NCI-H2196 (cell line): ENCODE data around the gene FOXRED2.
"Not testable (repeated sequence)": the region's sequence is repeated elsewhere in the genome, so short reads cannot be mapped to it uniquely, and the experiment has no call there.

Source experiments
- DNase-seq: peaks from one replicate; lab custom pipeline; 2025; ENCODE audit not compliant: unreplicated experiment; lab: John Stamatoyannopoulos, UW

FOXRED2 gene

GRCh38 chr22:36452250-36452977 is 54.4 kb downstream of the FOXRED2 start:
- no peak for DNase-seq

GRCh38 chr22:36450923-36451322 is 55.9 kb downstream of the FOXRED2 start:
- not testable (repeated sequence) for DNase-seq

GRCh38 chr22:36449596-36450175 is 57.2 kb downstream of the FOXRED2 start:
- no peak for DNase-seq

GRCh38 chr22:36447632-36448031 is 59.2 kb downstream of the FOXRED2 start:
- DNase-seq: no peak

GRCh38 chr22:36445158-36445668 is 61.6 kb downstream of the FOXRED2 start:
- no peak for DNase-seq

- DNase-seq: no peak
Measured at GRCh38 chr22:36443198-36443770, 63.6 kb downstream of the FOXRED2 start.

GRCh38 chr22:36442506-36443197 is 64.2 kb downstream of the FOXRED2 start:
- DNase-seq: no peak

GRCh38 chr22:36440429-36441002 is 66.3 kb downstream of the FOXRED2 start:
- no peak for DNase-seq

GRCh38 chr22:36439481-36440271 is 67.2 kb downstream of the FOXRED2 start:
- DNase-seq: no peak
